HG03025 (cell line): Measurements from ENCODE around the gene CAPNS1.
"Not testable (repeated sequence)": the region's sequence is repeated elsewhere in the genome, so short reads cannot be mapped to it uniquely, and the experiment has no call there.

Experiments used
- ATAC-seq: cut with Tn5 transposase; IDR thresholded peaks from one replicate; pipeline ENCODE4 v1.9.1; 2021; ENCODE audit warnings: mild to moderate bottlenecking, moderate library complexity; ENCODE audit not compliant: unreplicated experiment, low FRiP score

CAPNS1 gene

DNA sequence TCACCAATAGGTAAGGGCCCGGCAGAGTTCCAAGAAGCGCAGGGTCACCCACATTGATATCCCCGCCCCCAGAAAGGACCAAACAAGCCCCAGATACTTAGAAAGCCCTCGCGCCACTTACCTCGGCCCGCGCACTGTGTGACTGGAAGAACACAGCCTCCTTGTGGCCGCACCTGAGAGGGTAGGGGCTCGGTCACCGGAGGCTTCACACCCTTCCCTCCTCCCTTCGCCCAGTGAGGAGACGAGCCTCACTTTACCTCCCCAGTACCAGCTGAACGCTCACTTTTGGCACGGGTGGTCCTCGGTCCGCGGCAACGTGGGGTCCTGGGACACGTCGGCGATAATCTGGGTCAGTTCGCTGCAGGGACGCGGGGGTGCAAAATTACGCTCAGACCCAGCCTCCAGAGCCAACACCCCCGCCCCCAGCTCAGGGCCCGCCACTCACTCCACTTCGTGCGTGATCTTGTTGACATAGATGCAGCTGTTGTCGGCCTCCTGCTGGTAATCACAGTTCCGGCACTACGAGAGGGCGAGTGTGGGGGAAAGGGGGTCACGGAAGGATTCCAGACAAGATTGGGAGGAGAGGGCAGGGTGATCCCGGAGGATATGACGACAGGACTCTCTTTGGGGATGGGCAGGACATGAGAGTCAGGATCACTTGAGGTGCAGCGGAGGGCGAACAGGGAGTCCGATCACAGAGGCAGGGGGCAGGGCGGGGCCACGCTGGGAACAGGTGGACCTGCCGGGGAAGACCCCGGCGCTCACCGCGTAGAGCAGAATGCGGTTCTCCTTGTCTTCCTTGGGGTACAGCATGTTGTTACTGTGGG is 25.8 kb upstream of the CAPNS1 start:
- no peak for ATAC-seq

- peak; percentile 62 for ATAC-seq
These were observed 25.0 kb upstream of the CAPNS1 start, which contains the start of gene POLR2I for GRCh38 chr19:36114721-36115452. Gene POLR2I (minus strand): TSS chr19:36114875. CDS start chr19:36114856, 19 bp downstream.

DNA sequence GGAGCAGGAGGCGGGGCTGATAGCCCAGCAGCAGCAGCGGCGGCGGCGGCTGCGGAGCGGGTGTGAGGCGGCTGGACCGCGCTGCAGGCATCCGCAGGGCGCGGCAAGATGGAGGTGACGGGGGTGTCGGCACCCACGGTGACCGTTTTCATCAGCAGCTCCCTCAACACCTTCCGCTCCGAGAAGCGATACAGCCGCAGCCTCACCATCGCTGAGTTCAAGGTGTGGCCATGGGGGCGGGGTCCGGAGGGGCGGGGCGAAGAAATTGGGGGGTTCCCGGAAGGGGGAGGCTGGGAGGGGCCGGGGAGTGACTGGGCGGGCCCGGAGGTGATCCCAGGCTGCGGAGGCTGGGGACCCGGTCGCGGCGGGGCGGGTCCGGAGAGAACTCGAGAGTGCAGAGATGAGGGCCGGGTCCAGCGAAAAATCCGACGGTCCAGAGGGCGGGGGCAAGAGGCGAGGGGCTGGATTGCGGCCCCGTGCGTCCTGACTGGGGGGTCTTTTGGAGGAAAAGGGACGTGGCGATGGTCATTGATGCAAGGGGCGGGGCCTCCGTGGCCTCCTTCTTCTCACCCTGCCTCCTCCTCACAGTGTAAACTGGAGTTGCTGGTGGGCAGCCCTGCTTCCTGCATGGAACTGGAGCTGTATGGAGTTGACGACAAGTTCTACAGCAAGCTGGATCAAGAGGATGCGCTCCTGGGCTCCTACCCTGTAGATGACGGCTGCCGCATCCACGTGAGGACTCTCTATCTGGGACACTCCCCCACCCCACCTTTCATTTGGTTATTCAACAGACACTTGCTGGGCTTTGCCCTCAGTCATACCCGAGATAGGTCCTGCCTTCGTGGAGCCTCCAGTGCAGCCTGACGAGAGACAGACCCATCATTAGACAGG is 24.2 kb upstream of the CAPNS1 start, which contains the start of gene TBCB:
TBCB (plus strand) TSS at position 16 of the 891 bp plus-strand sequence; CDS start at position 109, 93 bp downstream.
- ATAC-seq, result peak; percentile 19

DNA sequence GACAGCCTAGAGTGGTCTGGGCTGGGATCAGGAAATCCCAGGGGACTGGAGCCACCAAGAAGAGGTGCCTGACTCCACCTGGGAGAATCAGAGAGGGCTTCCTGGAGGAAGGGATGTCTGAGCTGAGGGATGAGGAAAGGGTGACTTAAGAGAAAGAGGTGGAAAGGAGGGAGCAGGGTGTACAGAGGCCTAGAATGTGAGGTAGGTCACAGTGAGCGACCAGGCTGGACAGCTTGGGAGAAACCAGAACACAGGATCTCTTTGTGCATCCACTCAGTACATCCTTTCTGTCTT is 23.6 kb upstream of the CAPNS1 start:
- no peak for ATAC-seq

DNA sequence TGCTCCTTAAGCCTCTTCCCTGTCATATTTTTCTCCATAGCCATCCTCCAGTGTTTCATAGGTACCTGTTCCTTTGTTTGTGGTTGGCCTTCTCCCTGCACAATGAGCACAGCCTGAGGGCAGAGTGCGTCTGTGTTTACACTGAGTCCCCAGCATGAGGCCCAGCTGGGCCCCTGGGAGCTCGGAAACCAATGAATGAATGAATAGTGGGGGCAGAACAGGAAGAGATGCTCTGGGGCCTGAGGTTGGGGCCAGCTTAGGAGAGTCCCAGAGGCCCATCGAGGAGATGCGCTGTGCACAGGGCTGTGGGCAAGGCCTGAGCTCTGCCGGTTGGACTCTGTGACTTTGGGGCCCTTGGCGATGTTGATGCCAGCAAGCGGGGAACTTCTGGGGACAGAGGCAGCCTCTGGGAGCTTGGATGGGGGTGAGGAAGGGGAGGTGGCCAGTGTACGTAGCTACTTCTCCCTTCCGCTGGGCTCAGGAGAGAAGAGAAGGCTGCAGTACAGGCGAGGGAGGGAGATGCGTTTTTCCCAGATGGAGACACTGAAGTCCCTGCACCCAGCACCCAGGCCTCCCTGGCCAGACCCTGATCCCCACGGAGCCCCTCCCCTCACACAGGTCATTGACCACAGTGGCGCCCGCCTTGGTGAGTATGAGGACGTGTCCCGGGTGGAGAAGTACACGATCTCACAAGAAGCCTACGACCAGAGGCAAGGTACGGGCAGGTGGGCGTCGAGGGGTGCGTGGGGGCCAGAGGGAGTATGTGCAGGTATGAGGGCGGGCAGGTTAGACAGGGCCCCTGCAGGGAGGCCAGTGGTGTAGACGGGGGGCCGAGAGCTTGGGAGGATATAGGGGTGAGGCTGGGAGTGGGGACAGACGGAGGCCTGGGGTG is 19.5 kb upstream of the CAPNS1 start:
- no peak for ATAC-seq

DNA sequence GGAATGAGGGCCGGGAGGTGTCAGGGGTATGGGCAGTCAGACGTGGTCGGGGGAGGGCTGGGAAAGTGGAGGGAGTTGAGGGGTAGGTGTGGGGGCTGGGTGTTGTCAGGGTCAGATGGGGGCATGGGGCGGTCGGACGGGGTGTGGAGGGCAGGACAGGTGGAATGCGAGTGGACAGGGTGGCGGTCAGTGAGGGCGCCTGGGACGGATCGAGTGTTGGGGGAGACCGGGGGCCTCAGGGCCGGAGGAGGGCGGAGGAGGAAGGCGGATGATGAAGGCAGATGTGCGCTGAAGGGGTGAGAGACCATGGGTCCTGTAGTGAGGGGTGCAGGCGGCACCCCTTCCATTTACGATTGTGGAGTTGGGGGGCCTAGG is 18.9 kb upstream of the CAPNS1 start:
- no peak for ATAC-seq

GRCh38 chr19:36121486-36122124 is 18.3 kb upstream of the CAPNS1 start:
- no peak for ATAC-seq

- no peak for ATAC-seq
These were observed 14.3 kb upstream of the CAPNS1 start for GRCh38 chr19:36125557-36125956.

- ATAC-seq, result no peak
These were observed 11.5 kb upstream of the CAPNS1 start for GRCh38 chr19:36128392-36128736.

- ATAC-seq, result not testable (repeated sequence)
These were observed 8.6 kb upstream of the CAPNS1 start for GRCh38 chr19:36131221-36131620.

DNA sequence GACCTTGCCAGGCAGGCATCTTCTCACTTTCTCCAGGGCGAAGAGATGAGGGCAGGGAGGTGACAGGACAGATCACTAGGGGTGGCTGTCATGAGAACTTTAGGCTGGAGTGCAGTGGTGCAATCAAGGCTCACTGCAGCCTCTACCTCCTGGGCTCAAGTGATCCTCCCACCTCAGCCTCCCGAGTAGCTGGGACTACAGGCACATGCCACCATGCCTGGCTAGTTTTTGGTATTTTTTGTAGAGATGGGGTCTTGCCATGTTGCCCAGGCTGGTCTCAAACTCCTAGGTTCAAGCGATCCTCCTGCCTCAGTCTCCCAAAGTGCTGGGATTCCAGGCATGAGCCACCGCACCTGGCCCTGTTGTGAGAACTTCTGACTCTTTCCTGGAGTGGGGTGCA is 5.0 kb upstream of the CAPNS1 start:
- ATAC-seq, result not testable (repeated sequence)

- no peak for ATAC-seq
These were observed 2.7 kb upstream of the CAPNS1 start for GRCh38 chr19:36136964-36137686.

DNA sequence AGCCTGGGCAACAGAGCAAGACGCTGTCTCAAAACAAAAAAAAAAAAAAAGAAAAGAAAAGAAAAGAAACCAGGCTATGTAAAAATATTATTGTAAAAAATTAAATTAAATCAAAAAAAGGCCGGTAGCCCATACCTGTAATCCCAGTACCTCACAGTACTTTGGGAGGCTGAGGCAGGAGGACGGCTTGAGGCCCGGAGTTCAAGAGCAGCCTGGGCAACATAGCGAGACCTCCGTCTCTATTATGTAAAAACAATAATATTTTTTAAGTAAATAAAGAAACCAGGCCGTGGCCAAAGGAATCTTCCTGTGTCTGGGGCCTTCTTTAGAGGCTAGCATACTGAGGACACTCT is 770 bp upstream of the CAPNS1 start:
- no peak for ATAC-seq

DNA sequence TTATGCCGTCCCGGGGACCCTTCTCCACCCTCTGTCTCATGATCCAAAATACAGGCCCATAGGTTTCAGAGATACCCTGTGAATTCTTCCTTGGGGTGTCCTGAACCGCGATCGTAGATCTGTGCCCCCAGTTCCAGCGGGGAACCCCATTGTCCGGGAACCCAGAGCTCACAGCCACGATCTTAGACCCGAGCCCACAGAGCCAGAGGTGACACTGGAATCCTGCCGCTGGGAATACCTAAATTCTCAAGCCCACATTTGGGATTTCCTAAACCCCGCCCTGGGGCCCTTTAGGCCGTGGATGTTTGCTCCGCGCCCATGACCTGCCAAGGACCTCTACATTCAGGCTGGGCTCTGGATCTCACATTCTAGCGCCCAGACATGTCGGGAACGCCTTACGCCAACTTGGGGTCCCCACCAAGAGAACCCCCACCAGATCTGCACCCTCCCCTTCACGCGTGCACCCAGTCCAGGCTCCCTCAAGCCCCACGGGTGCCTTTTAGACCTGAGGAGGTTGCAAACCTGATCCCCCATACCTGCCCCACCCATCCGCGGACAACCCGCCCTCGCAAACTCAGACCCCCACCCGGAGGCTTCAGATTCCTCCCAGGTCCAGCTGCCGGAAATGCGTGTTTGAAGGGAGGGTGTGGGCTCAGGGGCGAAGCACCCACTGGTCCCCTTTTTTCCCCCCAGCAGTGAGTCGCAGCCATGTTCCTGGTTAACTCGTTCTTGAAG is 605 bp downstream of the CAPNS1 start:
- no peak for ATAC-seq

- no peak for ATAC-seq
These were observed 1.4 kb downstream of the CAPNS1 start for GRCh38 chr19:36141039-36141927.

GRCh38 chr19:36142046-36142445 is 2.2 kb downstream of the CAPNS1 start:
- ATAC-seq, result no peak

GRCh38 chr19:36142496-36142895 is 2.6 kb downstream of the CAPNS1 start:
- ATAC-seq, result no peak
